HG03039 (cell line): ENCODE data around the gene TNFAIP2.

Experiments used
- ATAC-seq: cut with Tn5 transposase; IDR thresholded peaks from one replicate; pipeline ENCODE4 v1.9.1; 2021; ENCODE audit warnings: mild to moderate bottlenecking, moderate library complexity; ENCODE audit not compliant: unreplicated experiment

TNFAIP2 gene

GRCh38 chr14:103121121-103121845 lies 2.0 kb upstream of the TNFAIP2 start:
- ATAC-seq: no peak

GRCh38 chr14:103121846-103122584 lies 1.2 kb upstream of the TNFAIP2 start:
- ATAC-seq: no peak

GRCh38 chr14:103122585-103122946 lies 695 bp upstream of the TNFAIP2 start:
- ATAC-seq: no peak

- ATAC-seq: no peak
These were observed 606 bp downstream of the TNFAIP2 start for GRCh38 chr14:103123634-103124500.

- no peak for ATAC-seq
These were observed 1.3 kb downstream of the TNFAIP2 start for GRCh38 chr14:103124501-103125001.

GRCh38 chr14:103125098-103126070 lies 2.1 kb downstream of the TNFAIP2 start:
- ATAC-seq: no peak

- no peak for ATAC-seq
These were observed 3.0 kb downstream of the TNFAIP2 start for GRCh38 chr14:103126088-103126872.

GRCh38 chr14:103126873-103127304 lies 3.6 kb downstream of the TNFAIP2 start:
- ATAC-seq: no peak

- no peak for ATAC-seq
These were observed 4.1 kb downstream of the TNFAIP2 start for GRCh38 chr14:103127356-103127755.

- ATAC-seq: no peak
These were observed 4.8 kb downstream of the TNFAIP2 start for GRCh38 chr14:103127861-103128598.

GRCh38 chr14:103128631-103129300 lies 5.5 kb downstream of the TNFAIP2 start:
- ATAC-seq: no peak

GRCh38 chr14:103129301-103130016 lies 6.2 kb downstream of the TNFAIP2 start:
- ATAC-seq: no peak

GRCh38 chr14:103130017-103130764 lies 6.9 kb downstream of the TNFAIP2 start:
- no peak for ATAC-seq

- no peak for ATAC-seq
These were observed 7.7 kb downstream of the TNFAIP2 start for GRCh38 chr14:103130965-103131364.

GRCh38 chr14:103131580-103131979 lies 8.3 kb downstream of the TNFAIP2 start:
- ATAC-seq: no peak

- no peak for ATAC-seq
These were observed 9.3 kb downstream of the TNFAIP2 start for GRCh38 chr14:103132381-103133209.
